Mammary epithelial cell (primary cell): ENCODE data around the gene TRIM8.

ENCODE experiments used
- CTCF ChIP-seq, 2 donors: IDR thresholded peaks in 1 of 2; conservative IDR thresholded peaks in 1 of 2; 2 replicates each; pipeline ENCODE4 v1.5.1; 2011 to 2012; ENCODE audit warnings: inconsistent platforms in 2 of 2, low read length in 2 of 2, mild to moderate bottlenecking in 2 of 2, control low read depth in 1 of 2, low read depth in 1 of 2; ENCODE audit not compliant: insufficient read depth in 1 of 2; ENCODE audit errors: extremely low read depth in 1 of 2
- EZH2 ChIP-seq: IDR thresholded peaks from 2 replicates; pipeline ENCODE4 v1.6.1; 2012; ENCODE audit warnings: low read length, inconsistent platforms, borderline replicate concordance

- no peak for TF ChIP-seq CTCF (conservative IDR thresholded peaks at IDR 0.05 in 1 of 2, IDR thresholded peaks at IDR 0.05 in 1 of 2; ENCODE audit: extremely low read depth in 1 of 2, insufficient read depth in 1 of 2, low read depth in 1 of 2, low read length in 2 of 2)
- no peak for TF ChIP-seq EZH2
Measured at GRCh38 chr10:102674566-102674965, 30.3 kb downstream of the TRIM8 start.
